ENCODE measurements around the gene ATXN3L.
A peak's percentile ranks its signal among the peaks of the same experiment; 100 is the strongest.

Gene ATXN3L

GRCh38 chrX:13364230-13364857 is 44.5 kb upstream of the ATXN3L start:
- H3K27ac ChIP-seq: no peak overlapping the region
- H3K4me3 ChIP-seq (ENCODE audit: low read depth, low read length): no peak overlapping the region
- TF ChIP-seq CTCF (IDR thresholded peaks at IDR 0.05; ENCODE audit: low read depth, low read length): no peak
- H3K9me3 ChIP-seq (ENCODE audit: severe bottlenecking): peaks cover 3% of the 10 kb centered on the region
- no peaks in the 10 kb centered on the region for H3K36me3 ChIP-seq
- no peak for DNase-seq
- H3K27me3 ChIP-seq (ENCODE audit: insufficient read depth, low read depth, severe bottlenecking): no peaks in the 10 kb centered on the region

- no peak for TF ChIP-seq CTCF (IDR thresholded peaks at IDR 0.05; ENCODE audit: low read depth, low read length)
- DNase-seq: peak; percentile 27
- Histone ChIP-seq H3K36me3 (no peaks in the 10 kb centered on the region), H3K27me3 (ENCODE audit: insufficient read depth, low read depth, severe bottlenecking) (no peaks in the 10 kb centered on the region), H3K27ac (peak overlapping the region; percentile 25; the same call in 1 of the 2 replicates), H3K4me3 (ENCODE audit: low read depth, low read length) (no peak overlapping the region), H3K9me3 (ENCODE audit: severe bottlenecking) (peaks cover 3% of the 10 kb centered on the region)
These were observed 40.3 kb upstream of the ATXN3L start for GRCh38 chrX:13360146-13360545.

GRCh38 chrX:13357925-13358324 is 38.1 kb upstream of the ATXN3L start:
- no peak overlapping the region for H3K4me3 ChIP-seq (ENCODE audit: low read depth, low read length)
- no peaks in the 10 kb centered on the region for H3K36me3 ChIP-seq
- H3K27me3 ChIP-seq (ENCODE audit: insufficient read depth, low read depth, severe bottlenecking): no peaks in the 10 kb centered on the region
- H3K27ac ChIP-seq: peak overlapping the region; percentile 83
- peak; percentile 78 for DNase-seq
- no peak for TF ChIP-seq CTCF (IDR thresholded peaks at IDR 0.05; ENCODE audit: low read depth, low read length)
- peaks cover 3% of the 10 kb centered on the region for H3K9me3 ChIP-seq (ENCODE audit: severe bottlenecking)

GRCh38 chrX:13346646-13347045 is 26.8 kb upstream of the ATXN3L start:
- no peak overlapping the region for H3K4me3 ChIP-seq (ENCODE audit: low read depth, low read length)

GRCh38 chrX:13345438-13345837 is 25.6 kb upstream of the ATXN3L start:
- Histone ChIP-seq H3K27me3 (ENCODE audit: insufficient read depth, low read depth, severe bottlenecking) (no peaks in the 10 kb centered on the region), H3K4me3 (ENCODE audit: low read depth, low read length) (no peak overlapping the region), H3K9me3 (ENCODE audit: severe bottlenecking) (peaks cover 8% of the 10 kb centered on the region), H3K27ac (no peak overlapping the region), H3K36me3 (no peaks in the 10 kb centered on the region)
- TF ChIP-seq CTCF (IDR thresholded peaks at IDR 0.05; ENCODE audit: low read depth, low read length): no peak
- no peak for DNase-seq

More at GRCh38 chrX:13346646-13347045, 26.8 kb upstream of the ATXN3L start:
- no peaks in the 10 kb centered on the region for H3K36me3 ChIP-seq
- H3K27me3 ChIP-seq (ENCODE audit: insufficient read depth, low read depth, severe bottlenecking): no peaks in the 10 kb centered on the region
- peaks cover 8% of the 10 kb centered on the region for H3K9me3 ChIP-seq (ENCODE audit: severe bottlenecking)
- H3K27ac ChIP-seq: no peak overlapping the region
- no peak for DNase-seq
- no peak for TF ChIP-seq CTCF (IDR thresholded peaks at IDR 0.05; ENCODE audit: low read depth, low read length)

GRCh38 chrX:13345037-13345436 is 25.2 kb upstream of the ATXN3L start:
- H3K9me3 ChIP-seq (ENCODE audit: severe bottlenecking): peaks cover 8% of the 10 kb centered on the region
- no peak overlapping the region for H3K4me3 ChIP-seq (ENCODE audit: low read depth, low read length)
- H3K27ac ChIP-seq: no peak overlapping the region
- DNase-seq: no peak
- TF ChIP-seq CTCF (IDR thresholded peaks at IDR 0.05; ENCODE audit: low read depth, low read length): no peak
- H3K27me3 ChIP-seq (ENCODE audit: insufficient read depth, low read depth, severe bottlenecking): no peaks in the 10 kb centered on the region
- no peaks in the 10 kb centered on the region for H3K36me3 ChIP-seq

All from WERI-Rb-1 (cell line).